GM12878 (cell line): ENCODE data around the gene PRM1. TPM values are rescaled to one million over a fixed set of nuclear protein-coding genes. Genes with fewer than 3 reads are reported as not detected.

ENCODE experiments used
- CREB1 ChIP-seq: IDR thresholded peaks from 2 replicates; pipeline ENCODE4 v1.6.1; 2012; ENCODE audit warnings: low read depth, mild to moderate bottlenecking, inconsistent platforms
- EP300 ChIP-seq, 2 experiments: fragments of 150-350 bp in 1 of 2; IDR thresholded peaks; 2 replicates each; pipeline ENCODE4 v1.6.1; 2011 to 2012; ENCODE audit warnings: low read depth in 2 of 2, low read length in 2 of 2, borderline replicate concordance in 1 of 2, improper control_type of control experiment in 1 of 2, inconsistent platforms in 1 of 2; ENCODE audit not compliant: control insufficient read depth in 1 of 2
- IKZF2 ChIP-seq, 2 experiments: fragments of 450-650 bp; IDR thresholded peaks; 2 replicates each; pipeline ENCODE4 v1.6.1; 2017; ENCODE audit warnings: mild to moderate bottlenecking in 2 of 2, moderate library complexity in 2 of 2
- JUNB ChIP-seq: IDR thresholded peaks from 2 replicates; pipeline ENCODE4 v1.6.1; 2016; ENCODE audit warnings: antibody characterized with exemption, mild to moderate bottlenecking
- KLF5 ChIP-seq: fragments of 450-650 bp; IDR thresholded peaks from 2 replicates; pipeline ENCODE4 v1.6.1; 2014; ENCODE audit warnings: mild to moderate bottlenecking; ENCODE audit not compliant: partially characterized antibody
- NFXL1 ChIP-seq: fragments of 450-650 bp; IDR thresholded peaks from 2 replicates; pipeline ENCODE4 v1.6.1; 2017; ENCODE audit warnings: antibody characterized with exemption, mild to moderate bottlenecking, borderline replicate concordance
- PAX8 ChIP-seq: fragments of 450-650 bp; IDR thresholded peaks from 2 replicates; pipeline ENCODE4 v1.6.1; 2017; ENCODE audit warnings: mild to moderate bottlenecking, moderate library complexity
- RBBP5 ChIP-seq: fragments of 200-600 bp; sonication (generic); conservative IDR thresholded peaks from 2 replicates; pipeline ENCODE4 v1.6.1; 2016
- RCOR1 ChIP-seq: conservative IDR thresholded peaks from 2 replicates; pipeline ENCODE4 v1.6.1; 2012; ENCODE audit warnings: low read depth, low read length, improper control_type of control experiment
- RFX5 ChIP-seq: IDR thresholded peaks from 2 replicates; pipeline ENCODE4 v1.6.1; 2011; ENCODE audit warnings: low read depth, low read length, improper control_type of control experiment
- RUNX3 ChIP-seq: IDR thresholded peaks from 2 replicates; pipeline ENCODE4 v1.6.1; 2012; ENCODE audit warnings: low read length, inconsistent platforms
- TBL1XR1 ChIP-seq: IDR thresholded peaks from 2 replicates; pipeline ENCODE4 v1.6.1; 2012; ENCODE audit warnings: low read depth, low read length, improper control_type of control experiment
- TCF3 ChIP-seq: IDR thresholded peaks from 2 replicates; pipeline ENCODE4 v1.6.1; 2012; ENCODE audit warnings: low read depth, mild to moderate bottlenecking, low read length, borderline replicate concordance; ENCODE audit not compliant: insufficient read depth
- polyA plus RNA-seq, 11 experiments: library from polyadenylated mRNA; depleted of rRNA in 4 of 11; unstranded in 6 of 11; stranded (reverse) in 5 of 11; fragments of >200 nt; fragmentation: Nextera tagmentation in 4 of 11; fragmentation: Illumina TruSeq in 1 of 11; extraction: Ambion mirVana in 4 of 11; extraction: Trizol in 1 of 11; gene quantifications; 1 replicate in 1 of 11; 2 replicates in 10 of 11; pipeline versions ENCODE4 v1.2.1 to v1.2.3, GENCODE V29; 2011 to 2016; ENCODE audit warnings: inconsistent platforms in 2 of 11, missing spikeins in 2 of 11, low read depth in 1 of 11
- total RNA-seq, 4 experiments: library from RNA; depleted of rRNA in 3 of 4; stranded (reverse); fragments of >200 nt in 3 of 4; fragmentation: Illumina TruSeq in 1 of 4; extraction: Trizol in 1 of 4; gene quantifications; 2 replicates each; pipeline versions ENCODE4 v1.2.1 to v1.2.3, GENCODE V29; 2013 to 2021
- TF ChIP-seq, protein P1 (sequence below): IDR thresholded peaks from 2 replicates; pipeline ENCODE4 v1.6.1; 2011; ENCODE audit warnings: borderline replicate concordance, low read depth, mild to moderate bottlenecking, moderate library complexity, low read length; ENCODE audit not compliant: insufficient read depth, poor library complexity, severe bottlenecking
- TF ChIP-seq, protein P2 (sequence below): fragments of 450-650 bp; IDR thresholded peaks from 2 replicates; pipeline ENCODE4 v1.6.1; 2018; ENCODE audit warnings: mild to moderate bottlenecking, low read depth, moderate library complexity; ENCODE audit not compliant: partially characterized antibody
- TF ChIP-seq, protein P3 (sequence below): fragments of 150-350 bp; IDR thresholded peaks from 2 replicates; pipeline ENCODE4 v1.6.1; 2014; ENCODE audit warnings: mild to moderate bottlenecking, low read depth, low read length
- TF ChIP-seq, protein P4 (sequence below): fragments of 450-650 bp; IDR thresholded peaks from 2 replicates; pipeline ENCODE4 v1.6.1; 2017; ENCODE audit warnings: mild to moderate bottlenecking, low read depth, inconsistent platforms; ENCODE audit not compliant: poor library complexity, severe bottlenecking
- TF ChIP-seq, protein P5 (sequence below): IDR thresholded peaks from 2 replicates; pipeline ENCODE4 v1.6.1; 2011; ENCODE audit warnings: mild to moderate bottlenecking, low read depth, low read length, moderate library complexity; ENCODE audit not compliant: insufficient replicate concordance

The PRM1 gene
- total and polyA plus RNA-seq, 10 of the 15 experiments (the other 5 are each of a cell fraction or from before 2014, with no cell fraction given) = 0.20 TPM; not detected in 9

DNA sequence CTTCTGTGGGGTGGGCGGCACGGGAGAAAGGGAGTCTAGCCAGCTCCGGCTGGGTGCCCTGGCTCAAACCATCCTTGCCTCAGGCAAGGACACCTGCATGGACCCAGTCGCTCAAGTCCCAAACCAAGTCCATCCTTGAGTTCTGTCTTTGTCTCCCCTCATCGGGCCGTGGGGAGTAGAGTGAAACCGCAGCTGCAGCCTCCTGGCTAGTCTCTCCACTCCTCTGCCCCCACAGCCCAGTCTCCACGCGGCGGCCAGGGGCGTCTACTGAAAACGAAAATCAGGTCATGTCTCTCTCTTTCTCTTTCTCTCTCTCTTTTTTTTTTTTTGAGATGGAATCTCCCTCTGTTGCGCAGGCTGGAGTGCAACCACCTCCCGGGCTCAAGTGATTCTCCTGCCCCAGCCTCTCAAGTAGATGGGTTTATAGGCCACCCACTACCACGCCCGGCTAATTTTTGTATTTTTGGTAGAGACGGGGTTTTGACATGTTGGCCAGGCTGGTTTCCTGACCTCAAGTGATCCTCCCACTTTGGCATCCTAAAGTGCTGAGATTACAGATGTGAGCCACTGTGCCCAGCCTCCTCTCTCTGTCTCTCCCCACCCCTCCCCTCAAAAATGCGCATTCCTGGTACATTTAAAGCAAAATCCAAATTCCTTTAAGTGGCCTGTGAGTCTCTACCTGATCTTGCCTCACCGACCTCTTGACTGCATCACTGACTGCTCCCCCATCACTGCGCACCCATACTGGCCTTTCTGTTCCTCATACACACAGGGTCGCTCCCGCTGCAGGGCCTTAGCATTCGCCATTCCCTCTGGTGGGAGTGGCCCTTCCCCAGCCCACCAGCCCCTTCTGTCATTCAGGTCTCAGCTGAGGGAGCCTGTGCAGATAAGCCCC, 46.4 kb upstream of the PRM1 start (continued):
- TF ChIP-seq EP300 (IDR thresholded peaks at IDR 0.05; ENCODE audit: borderline replicate concordance in 1 of 2, control insufficient read depth in 1 of 2, low read depth in 2 of 2, low read length in 2 of 2) = peak; percentile 30 to 44; a peak in 2 of 4 replicates
- TF ChIP-seq, protein P1, sequence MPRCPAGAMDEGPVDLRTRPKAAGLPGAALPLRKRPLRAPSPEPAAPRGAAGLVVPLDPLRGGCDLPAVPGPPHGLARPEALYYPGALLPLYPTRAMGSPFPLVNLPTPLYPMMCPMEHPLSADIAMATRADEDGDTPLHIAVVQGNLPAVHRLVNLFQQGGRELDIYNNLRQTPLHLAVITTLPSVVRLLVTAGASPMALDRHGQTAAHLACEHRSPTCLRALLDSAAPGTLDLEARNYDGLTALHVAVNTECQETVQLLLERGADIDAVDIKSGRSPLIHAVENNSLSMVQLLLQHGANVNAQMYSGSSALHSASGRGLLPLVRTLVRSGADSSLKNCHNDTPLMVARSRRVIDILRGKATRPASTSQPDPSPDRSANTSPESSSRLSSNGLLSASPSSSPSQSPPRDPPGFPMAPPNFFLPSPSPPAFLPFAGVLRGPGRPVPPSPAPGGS = no peak
- TF ChIP-seq, protein P2, sequence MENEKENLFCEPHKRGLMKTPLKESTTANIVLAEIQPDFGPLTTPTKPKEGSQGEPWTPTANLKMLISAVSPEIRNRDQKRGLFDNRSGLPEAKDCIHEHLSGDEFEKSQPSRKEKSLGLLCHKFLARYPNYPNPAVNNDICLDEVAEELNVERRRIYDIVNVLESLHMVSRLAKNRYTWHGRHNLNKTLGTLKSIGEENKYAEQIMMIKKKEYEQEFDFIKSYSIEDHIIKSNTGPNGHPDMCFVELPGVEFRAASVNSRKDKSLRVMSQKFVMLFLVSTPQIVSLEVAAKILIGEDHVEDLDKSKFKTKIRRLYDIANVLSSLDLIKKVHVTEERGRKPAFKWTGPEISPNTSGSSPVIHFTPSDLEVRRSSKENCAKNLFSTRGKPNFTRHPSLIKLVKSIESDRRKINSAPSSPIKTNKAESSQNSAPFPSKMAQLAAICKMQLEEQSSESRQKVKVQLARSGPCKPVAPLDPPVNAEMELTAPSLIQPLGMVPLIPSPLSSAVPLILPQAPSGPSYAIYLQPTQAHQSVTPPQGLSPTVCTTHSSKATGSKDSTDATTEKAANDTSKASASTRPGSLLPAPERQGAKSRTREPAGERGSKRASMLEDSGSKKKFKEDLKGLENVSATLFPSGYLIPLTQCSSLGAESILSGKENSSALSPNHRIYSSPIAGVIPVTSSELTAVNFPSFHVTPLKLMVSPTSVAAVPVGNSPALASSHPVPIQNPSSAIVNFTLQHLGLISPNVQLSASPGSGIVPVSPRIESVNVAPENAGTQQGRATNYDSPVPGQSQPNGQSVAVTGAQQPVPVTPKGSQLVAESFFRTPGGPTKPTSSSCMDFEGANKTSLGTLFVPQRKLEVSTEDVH = no peak
- peak; percentile 70; the same call in 1 of the 2 replicates for TF ChIP-seq TCF3
- TF ChIP-seq RCOR1 = peak; percentile 41; the same call in 1 of the 2 replicates
- TF ChIP-seq RUNX3 = peak; percentile 92
- peak; percentile 29 for TF ChIP-seq JUNB
- TF ChIP-seq CREB1 = peak; percentile 62
- TF ChIP-seq TBL1XR1 = 0 out of 2 replicates have a peak, but pooled peaks have one; percentile 62
- TF ChIP-seq, protein P3, sequence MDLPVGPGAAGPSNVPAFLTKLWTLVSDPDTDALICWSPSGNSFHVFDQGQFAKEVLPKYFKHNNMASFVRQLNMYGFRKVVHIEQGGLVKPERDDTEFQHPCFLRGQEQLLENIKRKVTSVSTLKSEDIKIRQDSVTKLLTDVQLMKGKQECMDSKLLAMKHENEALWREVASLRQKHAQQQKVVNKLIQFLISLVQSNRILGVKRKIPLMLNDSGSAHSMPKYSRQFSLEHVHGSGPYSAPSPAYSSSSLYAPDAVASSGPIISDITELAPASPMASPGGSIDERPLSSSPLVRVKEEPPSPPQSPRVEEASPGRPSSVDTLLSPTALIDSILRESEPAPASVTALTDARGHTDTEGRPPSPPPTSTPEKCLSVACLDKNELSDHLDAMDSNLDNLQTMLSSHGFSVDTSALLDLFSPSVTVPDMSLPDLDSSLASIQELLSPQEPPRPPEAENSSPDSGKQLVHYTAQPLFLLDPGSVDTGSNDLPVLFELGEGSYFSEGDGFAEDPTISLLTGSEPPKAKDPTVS = no peak
- no peak for TF ChIP-seq RBBP5
- TF ChIP-seq, protein P4, sequence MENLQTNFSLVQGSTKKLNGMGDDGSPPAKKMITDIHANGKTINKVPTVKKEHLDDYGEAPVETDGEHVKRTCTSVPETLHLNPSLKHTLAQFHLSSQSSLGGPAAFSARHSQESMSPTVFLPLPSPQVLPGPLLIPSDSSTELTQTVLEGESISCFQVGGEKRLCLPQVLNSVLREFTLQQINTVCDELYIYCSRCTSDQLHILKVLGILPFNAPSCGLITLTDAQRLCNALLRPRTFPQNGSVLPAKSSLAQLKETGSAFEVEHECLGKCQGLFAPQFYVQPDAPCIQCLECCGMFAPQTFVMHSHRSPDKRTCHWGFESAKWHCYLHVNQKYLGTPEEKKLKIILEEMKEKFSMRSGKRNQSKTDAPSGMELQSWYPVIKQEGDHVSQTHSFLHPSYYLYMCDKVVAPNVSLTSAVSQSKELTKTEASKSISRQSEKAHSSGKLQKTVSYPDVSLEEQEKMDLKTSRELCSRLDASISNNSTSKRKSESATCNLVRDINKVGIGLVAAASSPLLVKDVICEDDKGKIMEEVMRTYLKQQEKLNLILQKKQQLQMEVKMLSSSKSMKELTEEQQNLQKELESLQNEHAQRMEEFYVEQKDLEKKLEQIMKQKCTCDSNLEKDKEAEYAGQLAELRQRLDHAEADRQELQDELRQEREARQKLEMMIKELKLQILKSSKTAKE = peak; percentile 71
- no peak for TF ChIP-seq KLF5
- TF ChIP-seq, protein P5, sequence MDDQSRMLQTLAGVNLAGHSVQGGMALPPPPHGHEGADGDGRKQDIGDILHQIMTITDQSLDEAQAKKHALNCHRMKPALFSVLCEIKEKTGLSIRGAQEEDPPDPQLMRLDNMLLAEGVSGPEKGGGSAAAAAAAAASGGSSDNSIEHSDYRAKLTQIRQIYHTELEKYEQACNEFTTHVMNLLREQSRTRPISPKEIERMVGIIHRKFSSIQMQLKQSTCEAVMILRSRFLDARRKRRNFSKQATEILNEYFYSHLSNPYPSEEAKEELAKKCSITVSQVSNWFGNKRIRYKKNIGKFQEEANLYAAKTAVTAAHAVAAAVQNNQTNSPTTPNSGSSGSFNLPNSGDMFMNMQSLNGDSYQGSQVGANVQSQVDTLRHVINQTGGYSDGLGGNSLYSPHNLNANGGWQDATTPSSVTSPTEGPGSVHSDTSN = no peak
- TF ChIP-seq IKZF2 (IDR thresholded peaks at IDR 0.05) = peak; percentile 19 to 75; a peak in 3 of 4 replicates
- no peak for TF ChIP-seq NFXL1
- TF ChIP-seq RFX5 = no peak
- no peak for TF ChIP-seq PAX8
